Embryonic facial prominence (tissue), 1 donor: ENCODE results near the gene TXNDC11.

Experiments used
- DNase-seq: peaks from one replicate; pipeline ENCODE4 v3.0.0-alpha.2; 2016; ENCODE audit errors: extremely low spot score

The TXNDC11 gene

GRCh38 chr16:11750056-11750455, 7.4 kb upstream of the TXNDC11 start:
- no peak for DNase-seq

GRCh38 chr16:11748404-11749254, 6.0 kb upstream of the TXNDC11 start:
- no peak for DNase-seq

GRCh38 chr16:11747949-11748403, 5.3 kb upstream of the TXNDC11 start:
- no peak for DNase-seq

- DNase-seq, result no peak
Measured at GRCh38 chr16:11744075-11744470, 1.4 kb upstream of the TXNDC11 start.

GRCh38 chr16:11743308-11744074, 834 bp upstream of the TXNDC11 start:
- no peak for DNase-seq

GRCh38 chr16:11742093-11742535, 543 bp downstream of the TXNDC11 start:
- no peak for DNase-seq

- DNase-seq, result no peak
Measured at GRCh38 chr16:11740567-11740966, 2.1 kb downstream of the TXNDC11 start.

- no peak for DNase-seq
Measured at GRCh38 chr16:11738742-11739544, 3.7 kb downstream of the TXNDC11 start.

GRCh38 chr16:11737713-11738112, 4.9 kb downstream of the TXNDC11 start:
- no peak for DNase-seq

GRCh38 chr16:11736903-11737302, 5.8 kb downstream of the TXNDC11 start:
- DNase-seq, result no peak

GRCh38 chr16:11735787-11736186, 6.9 kb downstream of the TXNDC11 start:
- no peak for DNase-seq

- DNase-seq, result no peak
Measured at GRCh38 chr16:11734653-11735043, 8.0 kb downstream of the TXNDC11 start.

GRCh38 chr16:11734025-11734652, 8.5 kb downstream of the TXNDC11 start:
- no peak for DNase-seq

GRCh38 chr16:11731222-11731621, 11.4 kb downstream of the TXNDC11 start:
- no peak for DNase-seq

GRCh38 chr16:11729787-11730186, 12.9 kb downstream of the TXNDC11 start:
- DNase-seq, result no peak

- DNase-seq, result no peak
Measured at GRCh38 chr16:11727796-11728543, 14.7 kb downstream of the TXNDC11 start.

- DNase-seq, result no peak
Measured at GRCh38 chr16:11726008-11726407, 16.6 kb downstream of the TXNDC11 start.

- DNase-seq, result no peak
Measured at GRCh38 chr16:11725457-11725856, 17.2 kb downstream of the TXNDC11 start.

- DNase-seq, result no peak
Measured at GRCh38 chr16:11722468-11722808, 20.2 kb downstream of the TXNDC11 start.

- no peak for DNase-seq
Measured at GRCh38 chr16:11721781-11722467, 20.7 kb downstream of the TXNDC11 start.
